AG10803 (cell line): Measurements from ENCODE around the gene GINS3.

Experiments used
- DNase-seq: peaks from one replicate; pipeline ENCODE4 v3.0.0; 2010; ENCODE audit warnings: low read depth
- H3K4me3 ChIP-seq: 2 replicates; pipeline ENCODE4 v1.5.1; 2011; ENCODE audit warnings: mild to moderate bottlenecking, low read length, control low read depth
- CTCF ChIP-seq: conservative IDR thresholded peaks from 2 replicates; pipeline ENCODE4 v1.5.1; 2011; ENCODE audit warnings: mild to moderate bottlenecking, low read length, control low read depth, inconsistent platforms

The GINS3 gene

GRCh38 chr16:58440131-58440530 lies 47.9 kb downstream of the GINS3 start:
- TF ChIP-seq CTCF: no peak
- DNase-seq: no peak
- H3K4me3 ChIP-seq: no peak overlapping the region

GRCh38 chr16:58442547-58442946 lies 50.3 kb downstream of the GINS3 start:
- no peak for TF ChIP-seq CTCF
- no peak for DNase-seq
- H3K4me3 ChIP-seq: no peak overlapping the region

- H3K4me3 ChIP-seq: no peak overlapping the region
- DNase-seq: no peak
- no peak for TF ChIP-seq CTCF
These were observed 51.5 kb downstream of the GINS3 start for GRCh38 chr16:58443783-58444182.

GRCh38 chr16:58444265-58444664 lies 52.0 kb downstream of the GINS3 start:
- TF ChIP-seq CTCF: no peak
- no peak overlapping the region for H3K4me3 ChIP-seq
- DNase-seq: no peak

GRCh38 chr16:58448890-58449289 lies 56.6 kb downstream of the GINS3 start:
- H3K4me3 ChIP-seq: no peak overlapping the region
- no peak for TF ChIP-seq CTCF
- no peak for DNase-seq

- no peak overlapping the region for H3K4me3 ChIP-seq
- no peak for TF ChIP-seq CTCF
These were observed 57.0 kb downstream of the GINS3 start for GRCh38 chr16:58449306-58449705.

GRCh38 chr16:58449768-58450167 lies 57.5 kb downstream of the GINS3 start:
- H3K4me3 ChIP-seq: no peak overlapping the region
- TF ChIP-seq CTCF: no peak
- DNase-seq: no peak

More at GRCh38 chr16:58449306-58449705, 57.0 kb downstream of the GINS3 start:
- no peak for DNase-seq
